ENCODE results near the gene MYF5.

Gene MYF5

DNA sequence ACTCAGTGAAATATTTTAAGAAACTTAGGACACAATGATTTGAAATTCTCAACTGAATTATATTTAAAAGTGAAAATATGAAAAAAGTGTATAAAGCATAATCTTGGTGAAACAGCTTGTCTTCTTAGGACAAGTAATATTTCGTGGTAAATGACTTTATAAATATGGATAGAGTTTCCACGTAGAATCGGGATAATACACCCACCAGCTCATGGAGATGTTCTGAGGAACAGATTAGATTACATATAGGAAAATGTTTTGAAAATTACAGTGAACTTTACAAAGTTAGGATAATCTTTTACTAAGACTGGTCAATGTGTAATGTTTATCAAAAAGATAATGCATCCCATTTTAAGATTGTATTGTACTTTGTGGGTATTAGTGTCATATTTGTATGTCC is 34.9 kb upstream of the MYF5 start:
- TF ChIP-seq, protein P1, sequence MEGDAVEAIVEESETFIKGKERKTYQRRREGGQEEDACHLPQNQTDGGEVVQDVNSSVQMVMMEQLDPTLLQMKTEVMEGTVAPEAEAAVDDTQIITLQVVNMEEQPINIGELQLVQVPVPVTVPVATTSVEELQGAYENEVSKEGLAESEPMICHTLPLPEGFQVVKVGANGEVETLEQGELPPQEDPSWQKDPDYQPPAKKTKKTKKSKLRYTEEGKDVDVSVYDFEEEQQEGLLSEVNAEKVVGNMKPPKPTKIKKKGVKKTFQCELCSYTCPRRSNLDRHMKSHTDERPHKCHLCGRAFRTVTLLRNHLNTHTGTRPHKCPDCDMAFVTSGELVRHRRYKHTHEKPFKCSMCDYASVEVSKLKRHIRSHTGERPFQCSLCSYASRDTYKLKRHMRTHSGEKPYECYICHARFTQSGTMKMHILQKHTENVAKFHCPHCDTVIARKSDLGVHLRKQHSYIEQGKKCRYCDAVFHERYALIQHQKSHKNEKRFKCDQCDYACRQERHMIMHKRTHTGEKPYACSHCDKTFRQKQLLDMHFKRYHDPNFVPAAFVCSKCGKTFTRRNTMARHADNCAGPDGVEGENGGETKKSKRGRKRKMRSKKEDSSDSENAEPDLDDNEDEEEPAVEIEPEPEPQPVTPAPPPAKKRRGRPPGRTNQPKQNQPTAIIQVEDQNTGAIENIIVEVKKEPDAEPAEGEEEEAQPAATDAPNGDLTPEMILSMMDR (IDR thresholded peaks at IDR 0.05; ENCODE audit: insufficient read depth, low read depth, low read length, missing control alignments), result no peak

DNA sequence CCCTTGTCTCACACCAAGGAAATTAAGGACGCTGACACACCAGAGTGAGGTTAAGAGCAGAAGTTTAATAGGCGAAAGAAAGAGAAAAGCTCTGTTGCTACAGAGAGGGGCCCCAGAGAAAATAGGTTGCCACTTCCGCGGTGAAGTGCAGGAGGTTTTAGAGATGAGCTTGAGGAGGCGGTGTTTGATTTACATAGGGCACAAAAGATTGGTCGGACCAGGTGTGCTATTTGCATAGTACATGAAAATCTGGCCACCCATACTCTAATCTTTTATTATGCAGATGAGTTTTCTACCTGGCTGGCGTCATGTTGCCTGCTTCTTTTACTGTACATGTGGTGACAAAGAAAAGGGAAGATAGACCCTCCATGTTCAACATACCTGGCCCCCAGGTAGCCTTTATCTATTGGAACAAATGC is 32.6 kb upstream of the MYF5 start:
- H3K4me3 ChIP-seq (ENCODE audit: low read depth, low read length), result no peak overlapping the region
- DNase-seq (ENCODE audit: low read depth), result no peak
- TF ChIP-seq, protein P1 (IDR thresholded peaks at IDR 0.05; ENCODE audit: insufficient read depth, low read depth, low read length, missing control alignments), result no peak

More for the DNA sequence above, 34.9 kb upstream of the MYF5 start:
- no peak for DNase-seq (ENCODE audit: low read depth)
- H3K4me3 ChIP-seq (ENCODE audit: low read depth, low read length), result no peak overlapping the region

DNA sequence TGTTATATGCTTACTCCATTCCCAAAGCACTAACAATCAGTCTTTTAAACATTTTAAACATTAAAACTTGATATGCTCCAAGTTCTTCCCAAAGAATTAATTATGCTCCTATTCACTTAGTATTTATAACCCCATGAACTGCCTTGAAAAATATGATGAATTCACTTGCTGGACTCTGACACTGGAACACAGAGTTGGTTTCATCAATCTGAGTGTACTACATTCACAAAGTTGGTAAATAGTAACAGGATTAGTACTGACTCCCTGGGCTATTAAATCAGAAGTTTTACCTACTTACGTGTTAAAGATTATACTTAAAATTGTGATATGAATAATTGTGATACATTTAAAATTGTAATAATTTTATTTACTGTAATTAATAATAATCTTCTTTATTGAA is 26.6 kb upstream of the MYF5 start:
- no peak overlapping the region for H3K4me3 ChIP-seq (ENCODE audit: low read depth, low read length)
- TF ChIP-seq, protein P1 (IDR thresholded peaks at IDR 0.05; ENCODE audit: insufficient read depth, low read depth, low read length, missing control alignments), result no peak
- no peak for DNase-seq (ENCODE audit: low read depth)

DNA sequence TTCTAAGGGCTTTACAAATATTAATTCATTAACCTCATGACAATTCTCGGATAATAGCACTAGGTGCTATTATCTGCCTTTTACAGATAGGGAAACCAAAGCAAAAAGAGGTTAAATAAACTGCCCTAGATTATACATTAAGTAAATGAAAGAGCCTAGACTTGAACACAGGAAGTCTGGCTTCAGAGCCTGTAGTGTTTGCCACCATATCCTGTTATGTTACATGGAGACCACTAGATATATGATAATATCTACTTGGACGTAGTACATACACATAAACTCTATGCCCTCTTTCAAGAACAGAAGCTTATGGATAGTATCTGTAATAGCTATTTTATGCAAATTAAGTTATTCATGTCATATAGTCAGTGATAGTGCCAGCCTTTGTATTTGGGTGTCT is 26.2 kb upstream of the MYF5 start:
- no peak overlapping the region for H3K4me3 ChIP-seq (ENCODE audit: low read depth, low read length)
- TF ChIP-seq, protein P1 (IDR thresholded peaks at IDR 0.05; ENCODE audit: insufficient read depth, low read depth, low read length, missing control alignments), result no peak
- DNase-seq (ENCODE audit: low read depth), result no peak

DNA sequence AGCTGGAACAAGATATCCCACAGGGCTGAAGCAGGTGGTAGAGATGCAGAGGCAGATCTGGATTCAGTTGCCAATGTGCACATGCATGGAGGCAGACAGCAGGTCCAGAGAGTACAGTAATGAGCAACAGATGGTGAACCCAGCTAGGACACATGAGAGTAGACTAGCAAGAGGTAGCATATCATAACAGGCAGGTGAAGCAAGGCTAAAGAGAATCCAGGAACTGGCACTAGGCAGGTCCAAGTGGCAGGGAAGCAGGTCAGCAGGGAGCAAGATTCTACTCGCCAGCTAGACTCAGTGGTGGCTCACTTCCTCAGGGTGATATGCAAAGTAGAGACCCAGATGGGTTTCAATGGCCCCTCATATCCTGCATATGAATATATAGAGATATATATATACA is 24.6 kb upstream of the MYF5 start:
- DNase-seq (ENCODE audit: low read depth), result peak; percentile 21
- no peak overlapping the region for H3K4me3 ChIP-seq (ENCODE audit: low read depth, low read length)
- TF ChIP-seq, protein P1 (IDR thresholded peaks at IDR 0.05; ENCODE audit: insufficient read depth, low read depth, low read length, missing control alignments), result no peak

DNA sequence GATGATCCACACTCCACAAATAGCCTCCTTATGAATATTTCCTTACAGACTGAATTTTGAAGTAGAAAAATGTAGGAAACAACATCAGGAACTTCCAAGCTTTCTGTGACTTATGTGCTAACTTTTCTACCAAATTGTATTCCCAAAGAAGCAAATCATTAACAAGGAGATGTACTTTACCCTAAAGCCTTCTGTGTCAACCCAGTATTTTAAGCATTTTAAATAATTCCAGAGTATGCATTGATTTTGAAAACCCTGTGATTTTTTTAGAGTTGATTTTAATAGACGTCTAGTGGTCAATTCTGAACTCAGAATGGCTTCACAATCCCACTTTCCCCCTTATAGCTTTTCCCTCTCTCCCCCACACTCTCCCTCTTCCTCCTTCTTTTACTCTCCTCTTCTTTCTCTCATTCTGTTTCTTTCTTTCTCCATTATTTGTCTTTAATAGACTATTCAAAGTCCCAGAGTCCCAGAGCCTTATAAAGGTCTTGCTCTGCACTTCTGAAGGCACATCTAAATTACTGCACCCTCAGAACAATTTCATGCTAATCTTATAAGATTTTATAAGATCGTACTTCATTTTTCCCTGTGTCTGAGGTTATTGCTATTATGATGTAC is 19.3 kb upstream of the MYF5 start:
- H3K4me3 ChIP-seq (ENCODE audit: low read depth, low read length), result no peak overlapping the region
- no peak for DNase-seq (ENCODE audit: low read depth)
- TF ChIP-seq, protein P1 (IDR thresholded peaks at IDR 0.05; ENCODE audit: insufficient read depth, low read depth, low read length, missing control alignments), result no peak

DNA sequence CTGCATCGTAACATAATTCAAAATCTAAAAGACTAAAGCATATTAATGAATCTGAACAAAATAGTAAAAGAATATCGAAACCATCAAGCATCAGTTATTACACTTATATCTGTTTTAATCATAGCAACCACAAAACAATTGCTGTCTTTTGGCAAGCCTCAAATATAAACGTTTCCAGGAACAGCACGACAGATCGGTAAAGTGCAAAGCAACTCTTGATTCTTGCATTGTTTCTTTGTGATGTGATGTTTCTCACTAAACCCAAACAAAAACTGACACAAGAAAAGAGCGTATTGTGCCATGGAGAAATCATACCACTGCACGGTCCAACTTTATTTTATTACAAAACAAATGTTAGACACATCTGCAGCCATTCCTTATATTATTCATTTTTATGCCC is 18.5 kb upstream of the MYF5 start:
- DNase-seq (ENCODE audit: low read depth), result no peak
- TF ChIP-seq, protein P1 (IDR thresholded peaks at IDR 0.05; ENCODE audit: insufficient read depth, low read depth, low read length, missing control alignments), result no peak
- H3K4me3 ChIP-seq (ENCODE audit: low read depth, low read length), result no peak overlapping the region

All from GM12865 (cell line).